Measurements from ENCODE around the gene MAP2K3. TPM values are rescaled to one million over a fixed set of nuclear protein-coding genes. Genes with fewer than 3 reads are reported as not detected.

The MAP2K3 gene
- total RNA-seq, 1 donor from 2014 or later: 11.5 TPM

Other genes starting within 250 kb of the MAP2K3 start
- gene USP22, start 241.7 kb upstream of the MAP2K3 start, total RNA-seq: 156 TPM
- 29.7 TPM for gene DHRS7B, start 157.7 kb upstream of the MAP2K3 start, total RNA-seq
- 20.9 TPM for gene TMEM11, start 70.5 kb upstream of the MAP2K3 start, total RNA-seq
- 3.7 TPM for gene NATD1, start 31.3 kb upstream of the MAP2K3 start, total RNA-seq
- 14.6 TPM for gene KCNJ12, start 91.6 kb downstream of the MAP2K3 start, total RNA-seq